Measurements from ENCODE around the gene PTTG2.

DNA sequence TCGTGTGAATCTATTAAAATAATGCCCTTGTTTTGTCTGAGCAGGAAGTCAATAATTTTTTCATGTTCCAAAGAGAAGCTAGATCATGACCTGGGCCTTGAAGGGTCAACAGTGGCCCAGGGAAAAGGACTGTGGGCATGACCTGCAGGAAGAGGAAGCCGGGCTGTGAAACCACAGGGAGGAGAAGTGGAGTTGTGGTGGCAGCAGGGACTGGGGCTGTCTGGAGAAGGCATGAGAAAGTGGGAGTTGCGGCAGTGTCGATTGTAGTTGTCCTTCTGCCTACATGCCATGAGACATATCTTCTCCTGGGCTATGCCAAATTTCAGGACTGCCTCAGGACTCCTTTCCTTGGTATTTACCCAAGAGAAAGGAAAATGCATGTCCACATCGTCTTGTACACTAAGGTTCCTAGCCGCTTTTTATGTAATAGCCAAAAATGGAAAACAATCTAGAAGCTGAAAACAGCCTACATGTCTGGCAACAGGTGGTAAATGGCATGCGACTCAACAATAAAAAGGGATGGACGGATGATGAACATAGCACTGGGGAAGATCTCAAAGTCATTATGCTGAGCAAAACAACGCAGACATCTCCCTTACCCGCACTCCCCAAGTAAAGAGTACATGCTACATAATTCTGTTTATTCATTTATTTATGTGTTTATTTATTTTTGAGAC is 13.6 kb upstream of the PTTG2 start:
- TF ChIP-seq MAX (IDR thresholded peaks at IDR 0.05) (no peak), TAF1 (IDR thresholded peaks at IDR 0.05; ENCODE audit: low read depth) (no peak), TEAD4 (IDR thresholded peaks at IDR 0.05) (no peak), EP300 (IDR thresholded peaks at IDR 0.05; ENCODE audit: borderline replicate concordance) (no peak), CREB1 (IDR thresholded peaks at IDR 0.05; ENCODE audit: low read depth) (no peak)
- TF ChIP-seq, protein P1, sequence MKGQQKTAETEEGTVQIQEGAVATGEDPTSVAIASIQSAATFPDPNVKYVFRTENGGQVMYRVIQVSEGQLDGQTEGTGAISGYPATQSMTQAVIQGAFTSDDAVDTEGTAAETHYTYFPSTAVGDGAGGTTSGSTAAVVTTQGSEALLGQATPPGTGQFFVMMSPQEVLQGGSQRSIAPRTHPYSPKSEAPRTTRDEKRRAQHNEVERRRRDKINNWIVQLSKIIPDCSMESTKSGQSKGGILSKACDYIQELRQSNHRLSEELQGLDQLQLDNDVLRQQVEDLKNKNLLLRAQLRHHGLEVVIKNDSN (IDR thresholded peaks at IDR 0.05) = no peak
